ENCODE results near the gene MOB3B.
A peak's percentile ranks its signal among the peaks of the same experiment; 100 is the strongest.

Gene MOB3B

DNA sequence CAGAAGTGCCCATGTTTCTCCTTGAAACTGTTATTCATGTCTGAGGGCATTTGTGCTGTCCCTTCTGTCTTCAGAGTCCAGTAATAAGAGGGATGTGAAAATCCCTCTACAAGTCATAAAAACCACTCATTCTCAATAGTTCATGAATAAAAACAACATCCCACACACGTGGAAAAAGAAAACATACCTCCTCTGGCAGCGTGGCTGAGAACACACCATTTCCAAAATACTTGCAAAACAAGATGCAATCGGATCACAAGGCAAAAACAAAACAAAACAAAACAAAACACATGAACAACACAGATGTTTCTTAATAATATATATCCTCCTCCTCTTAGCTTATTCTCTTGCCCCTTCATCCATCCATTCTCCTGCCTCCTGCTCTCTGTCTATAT, 161.7 kb downstream of the MOB3B start:
- no peak for DNase-seq (ENCODE audit: low read depth in 2 of 2)

DNA sequence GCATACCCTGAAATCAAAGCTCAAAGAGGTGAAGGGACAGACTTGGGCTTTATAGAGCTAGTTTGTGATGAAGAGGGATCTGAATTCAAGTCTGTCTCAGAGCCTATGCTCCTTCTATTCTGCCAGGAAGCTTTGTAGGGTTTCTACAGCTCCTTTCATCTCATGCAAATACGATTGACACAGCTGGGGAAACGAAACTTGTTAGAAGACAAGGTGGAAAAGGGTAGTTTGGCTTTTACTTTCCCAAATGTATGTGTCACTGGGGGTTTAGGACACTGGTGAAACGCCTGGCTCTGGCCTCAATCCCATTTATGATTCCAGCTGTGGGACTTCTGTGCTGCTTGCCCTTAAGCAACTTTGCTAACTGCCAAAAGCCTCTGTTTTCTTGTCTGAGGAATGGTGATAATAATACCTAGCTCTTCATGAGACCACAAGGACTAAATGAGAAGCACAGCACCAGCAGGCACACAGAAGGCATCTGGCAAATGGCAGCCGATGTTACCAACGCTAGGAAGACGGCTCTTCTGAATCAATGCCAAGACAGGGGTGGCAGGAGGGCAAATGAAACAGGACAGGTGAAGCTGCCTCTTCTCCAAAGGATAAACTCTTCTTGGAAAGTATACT, 162.3 kb downstream of the MOB3B start:
- DNase-seq (ENCODE audit: low read depth in 2 of 2), result no peak

DNA sequence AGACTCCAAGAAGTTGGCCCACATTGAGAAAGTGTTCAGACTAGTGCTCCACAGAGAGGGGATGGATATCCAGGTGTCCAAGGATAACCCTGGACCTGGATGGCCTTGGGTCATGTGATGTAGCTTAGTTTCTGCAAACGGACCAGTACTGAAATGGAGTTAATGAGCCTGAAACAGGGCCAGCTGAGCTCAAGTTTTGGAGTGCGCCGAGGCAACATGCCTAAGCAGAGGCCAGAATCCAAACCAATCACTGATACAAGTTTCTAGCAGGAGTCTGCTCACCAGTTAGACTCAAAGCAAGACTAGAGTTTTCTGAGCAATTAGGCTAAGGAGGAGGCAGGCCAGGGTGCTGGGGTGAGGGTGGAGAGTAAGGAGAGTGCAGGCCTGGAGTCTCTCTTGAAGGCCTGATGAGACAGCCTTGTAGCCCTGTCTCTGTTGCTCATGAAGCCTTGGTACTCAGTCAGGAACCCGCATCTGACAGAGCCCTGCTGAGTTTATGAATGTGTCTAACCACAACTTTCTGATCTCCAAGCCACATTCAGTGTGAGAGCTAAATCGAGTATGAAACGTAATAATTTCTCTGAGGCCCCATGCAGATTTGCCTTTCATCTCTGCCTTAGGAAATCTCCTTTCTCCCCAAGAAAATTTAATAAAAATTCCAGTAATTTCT, 163.8 kb downstream of the MOB3B start:
- peak; percentile 15 to 28 for DNase-seq (ENCODE audit: low read depth in 2 of 2)

GRCh38 chr9:27362447-27363210, 167.0 kb downstream of the MOB3B start:
- DNase-seq (ENCODE audit: low read depth in 2 of 2), result no peak

GRCh38 chr9:27361492-27361891, 168.1 kb downstream of the MOB3B start:
- no peak for DNase-seq (ENCODE audit: low read depth in 2 of 2)

GRCh38 chr9:27359763-27360162, 169.9 kb downstream of the MOB3B start:
- DNase-seq (ENCODE audit: low read depth in 2 of 2), result no peak

DNA sequence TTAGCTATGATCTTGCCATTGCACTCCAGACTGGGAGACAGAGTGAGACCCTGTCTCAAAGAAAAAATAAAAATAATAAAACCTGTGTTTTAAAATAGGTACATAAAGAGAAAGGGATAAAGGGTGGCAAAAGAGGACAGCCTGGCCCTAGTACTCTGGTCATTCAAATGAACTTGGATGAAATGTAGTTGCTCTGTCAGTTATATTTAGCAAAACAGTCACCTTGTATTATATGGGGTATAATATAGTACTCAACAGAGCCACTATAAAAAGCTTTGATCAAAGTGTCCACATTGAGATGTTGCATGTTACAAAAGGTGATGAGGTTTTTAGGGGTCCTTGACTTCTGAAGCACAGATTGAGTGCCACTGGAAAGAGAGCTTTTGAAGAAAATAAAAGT, 171.6 kb downstream of the MOB3B start:
- no peak for DNase-seq (ENCODE audit: low read depth in 2 of 2)

- no peak for DNase-seq (ENCODE audit: low read depth in 2 of 2)
These were observed 173.2 kb downstream of the MOB3B start for GRCh38 chr9:27356446-27356845.

GRCh38 chr9:27355166-27355565, 174.4 kb downstream of the MOB3B start:
- no peak for DNase-seq (ENCODE audit: low read depth in 2 of 2)

DNA sequence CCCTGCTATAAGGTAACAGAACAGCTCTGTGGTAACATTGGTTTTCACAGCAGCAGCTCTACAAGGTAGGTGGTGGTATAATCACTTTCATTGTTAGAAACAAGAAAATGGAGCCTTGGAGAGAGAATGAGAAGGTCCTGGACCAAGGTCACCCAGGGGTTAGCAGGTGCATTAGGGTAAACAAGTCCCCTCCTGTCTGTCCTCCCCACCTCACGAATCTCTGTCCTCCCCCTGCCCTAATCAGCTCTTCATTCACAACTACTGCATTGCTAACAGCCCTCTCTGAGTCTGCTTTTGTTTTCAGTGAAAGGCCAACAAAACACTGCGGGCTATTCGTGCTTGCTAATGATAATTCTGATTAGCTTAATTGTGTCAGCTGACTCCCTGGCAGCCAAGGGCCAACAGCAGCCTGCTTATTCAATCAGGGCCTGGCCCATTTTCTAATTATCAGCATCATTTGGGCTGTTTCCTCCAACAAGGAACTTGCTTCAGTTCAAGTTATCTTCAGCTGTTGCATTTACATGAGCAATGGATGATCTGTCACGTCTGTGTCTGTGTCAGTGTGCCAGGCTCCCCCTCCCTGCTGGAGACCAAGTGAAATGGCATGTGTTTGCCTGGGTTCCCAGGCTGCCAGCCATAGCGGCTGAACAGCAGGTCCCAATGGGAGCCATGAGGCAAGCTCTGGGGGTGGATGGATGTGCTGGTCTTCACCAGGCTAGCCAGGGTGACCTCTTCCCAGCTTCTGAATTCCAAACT, 176.0 kb downstream of the MOB3B start:
- no peak for DNase-seq (ENCODE audit: low read depth in 2 of 2)

DNA sequence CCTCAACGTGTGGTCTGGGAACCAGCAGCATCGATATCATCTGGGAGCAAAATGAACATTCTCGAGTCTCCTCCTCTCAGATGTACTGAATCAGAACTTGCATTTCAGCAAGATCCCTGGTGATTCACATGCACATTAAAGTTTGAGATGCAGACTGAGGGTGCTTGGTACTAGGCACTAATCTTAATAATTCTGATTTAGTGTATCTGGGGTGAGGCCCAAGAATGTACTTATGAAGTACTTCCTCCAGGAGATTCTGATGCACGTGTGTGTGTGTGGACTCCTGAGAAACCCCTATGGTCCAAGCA, 176.5 kb downstream of the MOB3B start:
- no peak for DNase-seq (ENCODE audit: low read depth in 2 of 2)

DNA sequence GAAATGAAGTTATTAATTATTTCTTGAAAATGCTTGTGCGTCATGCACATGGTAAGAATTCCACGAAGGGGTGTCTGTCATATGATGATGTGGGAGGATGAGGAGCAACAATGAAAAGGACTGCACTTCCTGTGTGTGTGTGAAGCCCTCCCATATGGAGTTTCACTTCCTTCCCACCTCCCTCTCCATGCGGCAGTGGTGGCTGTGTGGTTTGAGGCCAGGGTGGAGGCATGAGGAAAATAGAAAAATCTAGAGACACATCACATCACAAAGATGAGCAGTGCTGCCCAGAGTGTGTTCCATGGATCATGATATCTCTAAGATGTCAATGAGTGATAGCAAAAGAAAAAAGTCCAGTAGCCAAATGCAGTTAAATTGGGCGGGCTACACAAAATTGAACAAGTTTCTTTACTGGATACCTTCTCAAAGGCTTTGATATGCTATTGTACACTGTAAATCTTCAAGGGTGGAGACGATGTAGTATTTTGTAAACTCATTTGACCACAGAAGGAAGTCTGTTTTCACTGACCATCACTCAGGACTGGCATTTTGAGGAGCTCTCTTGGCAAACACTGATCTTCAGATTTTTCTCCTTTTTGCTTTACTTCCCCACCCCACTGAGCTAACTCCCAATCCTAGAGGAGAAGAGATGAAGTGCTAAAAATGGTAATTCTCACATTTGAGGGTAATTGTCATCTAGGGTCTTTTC, 177.0 kb downstream of the MOB3B start:
- no peak for DNase-seq (ENCODE audit: low read depth in 2 of 2)

DNA sequence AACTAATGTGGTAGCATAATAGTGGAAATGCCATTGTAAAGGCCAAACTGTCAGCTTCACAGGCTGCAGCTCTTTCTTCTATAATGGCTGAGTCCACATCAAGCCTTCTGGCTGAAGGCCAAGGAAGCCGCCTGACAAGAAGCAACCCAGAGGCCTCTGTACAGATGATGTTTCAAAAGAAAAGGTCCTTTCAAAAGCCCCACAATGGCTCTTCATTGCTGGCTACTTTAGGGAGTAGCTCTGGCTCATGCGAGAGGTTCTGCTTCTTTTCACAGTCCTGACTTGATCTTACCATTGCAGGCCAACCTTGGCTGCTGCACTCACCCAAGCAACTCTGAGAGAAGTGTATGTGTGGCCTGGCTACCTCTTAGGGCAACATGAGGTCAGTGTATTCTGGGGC, 178.2 kb downstream of the MOB3B start:
- no peak for DNase-seq (ENCODE audit: low read depth in 2 of 2)

- DNase-seq (ENCODE audit: low read depth in 2 of 2), result no peak
These were observed 179.1 kb downstream of the MOB3B start for GRCh38 chr9:27350382-27350976.

GRCh38 chr9:27349698-27350080, 179.9 kb downstream of the MOB3B start:
- DNase-seq (ENCODE audit: low read depth in 2 of 2), result no peak

- no peak for DNase-seq (ENCODE audit: low read depth in 2 of 2)
These were observed 180.6 kb downstream of the MOB3B start for GRCh38 chr9:27348785-27349697.

DNA sequence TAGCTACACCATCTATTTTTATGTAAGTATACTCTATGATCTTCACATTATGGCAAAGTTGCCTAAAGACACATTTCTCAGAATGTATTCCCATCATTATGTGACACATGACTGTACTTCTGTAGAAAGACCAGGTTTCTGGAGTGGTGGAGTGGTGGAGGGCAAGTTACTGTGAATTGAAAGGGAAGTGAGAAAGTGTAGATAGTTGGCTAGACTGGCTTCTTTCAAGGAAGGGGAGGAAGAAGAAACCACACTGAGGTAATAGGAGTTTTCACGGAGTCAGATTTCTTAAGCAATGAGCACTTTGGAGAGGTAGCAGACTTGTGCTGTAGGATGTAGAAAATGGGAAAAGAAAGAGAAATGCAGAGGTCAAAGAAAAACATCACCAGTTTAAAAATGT, 181.7 kb downstream of the MOB3B start:
- DNase-seq (ENCODE audit: low read depth in 2 of 2), result no peak

DNA sequence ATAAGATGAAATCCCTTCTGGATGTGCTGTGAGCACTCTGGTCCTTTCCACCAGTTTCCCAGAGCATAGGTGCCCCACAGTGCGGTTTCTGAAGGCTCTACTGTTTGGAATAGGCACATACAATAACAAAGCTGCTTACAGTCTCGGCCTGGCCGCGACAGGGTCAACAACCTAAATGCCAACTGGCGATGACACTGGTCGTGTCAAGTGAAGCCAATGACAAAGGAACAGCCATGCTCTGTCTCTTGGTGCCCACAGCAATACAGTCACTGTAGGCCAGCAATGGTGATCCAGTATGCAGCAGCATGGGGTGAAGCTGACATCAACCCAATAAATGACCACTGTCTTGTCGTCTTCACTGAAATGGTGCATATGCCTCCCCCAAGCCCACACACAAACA, 184.8 kb downstream of the MOB3B start:
- DNase-seq (ENCODE audit: low read depth in 2 of 2), result no peak

GRCh38 chr9:27341545-27342294, 187.9 kb downstream of the MOB3B start:
- DNase-seq (ENCODE audit: low read depth in 2 of 2), result no peak
